ENCODE results near the gene PMPCB.
A peak's percentile ranks its signal among the peaks of the same experiment; 100 is the strongest.
"Not testable (repeated sequence)": the region's sequence is repeated elsewhere in the genome, so short reads cannot be mapped to it uniquely, and the experiment has no call there.

Gene PMPCB, protein sequence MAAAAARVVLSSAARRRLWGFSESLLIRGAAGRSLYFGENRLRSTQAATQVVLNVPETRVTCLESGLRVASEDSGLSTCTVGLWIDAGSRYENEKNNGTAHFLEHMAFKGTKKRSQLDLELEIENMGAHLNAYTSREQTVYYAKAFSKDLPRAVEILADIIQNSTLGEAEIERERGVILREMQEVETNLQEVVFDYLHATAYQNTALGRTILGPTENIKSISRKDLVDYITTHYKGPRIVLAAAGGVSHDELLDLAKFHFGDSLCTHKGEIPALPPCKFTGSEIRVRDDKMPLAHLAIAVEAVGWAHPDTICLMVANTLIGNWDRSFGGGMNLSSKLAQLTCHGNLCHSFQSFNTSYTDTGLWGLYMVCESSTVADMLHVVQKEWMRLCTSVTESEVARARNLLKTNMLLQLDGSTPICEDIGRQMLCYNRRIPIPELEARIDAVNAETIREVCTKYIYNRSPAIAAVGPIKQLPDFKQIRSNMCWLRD

DNA sequence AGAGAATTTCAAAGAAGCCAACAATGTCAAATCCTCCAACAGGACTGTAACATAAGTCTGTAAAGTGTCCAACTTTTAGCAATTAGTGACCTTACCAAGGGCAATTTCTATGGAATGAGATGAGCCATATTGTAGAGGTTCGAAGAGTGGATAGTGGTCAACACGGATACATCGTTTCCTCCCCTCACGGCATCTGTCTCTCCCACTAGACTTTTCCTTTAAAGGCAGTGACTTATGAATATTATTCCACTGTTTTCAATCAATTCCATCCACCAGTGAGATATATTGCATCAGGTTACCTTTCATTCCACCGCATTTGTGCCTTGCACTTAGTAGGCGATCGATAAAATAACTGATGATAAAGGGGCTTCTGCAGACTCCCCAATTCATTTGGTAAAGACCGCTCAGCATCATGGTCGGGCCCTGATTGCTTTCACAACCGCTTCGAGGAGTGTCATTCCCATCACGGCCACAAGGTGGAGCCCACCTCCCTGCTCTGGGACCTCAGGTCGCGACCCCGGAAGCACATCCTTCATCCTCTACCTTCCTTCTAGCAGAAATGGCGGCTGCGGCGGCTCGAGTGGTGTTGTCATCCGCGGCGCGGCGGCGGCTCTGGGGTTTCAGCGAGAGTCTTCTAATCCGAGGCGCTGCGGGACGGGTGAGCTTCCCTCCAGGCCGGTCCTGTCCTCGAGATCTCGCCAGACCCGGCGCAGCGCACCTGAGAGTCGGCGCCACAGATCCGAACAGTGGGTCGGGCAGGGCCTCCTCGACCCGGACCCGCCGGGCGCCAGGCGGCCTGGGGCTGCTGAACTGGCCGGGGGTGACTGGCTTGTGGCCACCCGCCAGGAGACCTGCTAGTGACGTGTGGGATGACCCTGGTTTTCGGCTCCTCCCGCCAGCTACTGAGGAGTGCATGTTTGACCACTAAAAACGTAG is at the start of gene PMPCB:
TSS of gene PMPCB (plus strand) at position 535 of the 936 bp plus-strand sequence. CDS start at position 560, 25 bp downstream.
- TF ChIP-seq, protein P1, sequence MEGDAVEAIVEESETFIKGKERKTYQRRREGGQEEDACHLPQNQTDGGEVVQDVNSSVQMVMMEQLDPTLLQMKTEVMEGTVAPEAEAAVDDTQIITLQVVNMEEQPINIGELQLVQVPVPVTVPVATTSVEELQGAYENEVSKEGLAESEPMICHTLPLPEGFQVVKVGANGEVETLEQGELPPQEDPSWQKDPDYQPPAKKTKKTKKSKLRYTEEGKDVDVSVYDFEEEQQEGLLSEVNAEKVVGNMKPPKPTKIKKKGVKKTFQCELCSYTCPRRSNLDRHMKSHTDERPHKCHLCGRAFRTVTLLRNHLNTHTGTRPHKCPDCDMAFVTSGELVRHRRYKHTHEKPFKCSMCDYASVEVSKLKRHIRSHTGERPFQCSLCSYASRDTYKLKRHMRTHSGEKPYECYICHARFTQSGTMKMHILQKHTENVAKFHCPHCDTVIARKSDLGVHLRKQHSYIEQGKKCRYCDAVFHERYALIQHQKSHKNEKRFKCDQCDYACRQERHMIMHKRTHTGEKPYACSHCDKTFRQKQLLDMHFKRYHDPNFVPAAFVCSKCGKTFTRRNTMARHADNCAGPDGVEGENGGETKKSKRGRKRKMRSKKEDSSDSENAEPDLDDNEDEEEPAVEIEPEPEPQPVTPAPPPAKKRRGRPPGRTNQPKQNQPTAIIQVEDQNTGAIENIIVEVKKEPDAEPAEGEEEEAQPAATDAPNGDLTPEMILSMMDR (IDR thresholded peaks at IDR 0.05; ENCODE audit: insufficient read depth, low read depth, low read length, missing control alignments), result peak; percentile 92
- peak within 1 kb of the TSS; percentile 78 for H3K4me3 ChIP-seq (ENCODE audit: low read depth, low read length)
- DNase-seq (ENCODE audit: low read depth), result peak; percentile 95

DNA sequence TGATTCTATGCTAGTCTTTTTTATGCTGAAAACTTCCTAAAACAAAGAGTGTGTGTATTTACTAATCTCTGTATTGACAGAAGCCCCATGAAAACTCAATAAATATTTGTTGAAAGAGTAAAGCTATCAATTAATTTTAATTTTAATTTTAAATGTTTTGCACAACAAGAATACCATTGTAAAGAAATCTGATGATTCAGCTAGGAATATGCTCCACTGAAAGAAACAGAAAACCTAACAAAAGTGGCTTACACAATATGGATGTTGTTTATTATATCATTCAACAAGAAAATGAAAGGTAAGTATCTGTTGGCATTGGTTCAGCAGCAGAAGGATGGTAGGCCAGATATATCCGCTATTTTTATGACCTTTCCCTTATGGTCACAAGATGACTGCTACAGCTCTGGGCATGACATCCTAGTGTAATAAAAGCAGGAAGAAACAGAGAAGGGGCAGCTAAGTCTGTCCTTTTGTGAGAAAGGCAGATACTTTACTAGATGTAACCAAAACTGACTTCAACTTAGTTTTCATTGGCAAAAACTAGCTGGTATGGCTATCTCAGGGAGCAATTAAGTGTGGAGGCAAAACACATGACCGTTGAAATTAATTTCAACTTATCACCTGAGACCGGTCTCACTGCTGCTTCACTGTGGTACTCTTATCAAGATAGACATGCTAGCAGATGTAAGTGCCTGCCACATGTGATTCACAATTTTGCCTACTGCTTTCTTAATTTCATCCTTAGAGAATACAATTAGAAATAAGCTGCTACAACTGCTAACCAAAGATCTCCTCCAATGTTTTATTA is 43.3 kb upstream of the PMPCB start:
- H3K4me3 ChIP-seq (ENCODE audit: low read depth, low read length); DNase-seq (ENCODE audit: low read depth): not testable (repeated sequence)

DNA sequence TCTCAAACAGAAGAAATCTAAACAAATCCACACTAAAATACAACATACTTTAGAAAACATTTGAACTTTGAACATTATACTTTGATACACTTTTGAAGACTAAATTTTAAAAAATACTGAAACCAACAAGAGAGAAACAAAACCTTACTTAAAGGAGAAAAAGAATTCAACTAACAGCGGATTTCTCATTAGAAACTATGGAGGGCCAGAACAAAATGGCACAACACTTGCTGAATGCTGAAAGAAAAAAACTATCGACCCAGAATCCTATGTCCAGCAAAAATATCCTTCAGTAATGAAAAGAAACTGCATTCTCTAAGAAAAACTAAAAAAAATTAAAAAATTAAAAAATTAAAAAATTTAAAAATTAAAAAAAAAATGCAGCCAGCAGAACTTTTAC is 33.2 kb upstream of the PMPCB start:
- not testable (repeated sequence) for DNase-seq (ENCODE audit: low read depth); H3K4me3 ChIP-seq (ENCODE audit: low read depth, low read length)

DNA sequence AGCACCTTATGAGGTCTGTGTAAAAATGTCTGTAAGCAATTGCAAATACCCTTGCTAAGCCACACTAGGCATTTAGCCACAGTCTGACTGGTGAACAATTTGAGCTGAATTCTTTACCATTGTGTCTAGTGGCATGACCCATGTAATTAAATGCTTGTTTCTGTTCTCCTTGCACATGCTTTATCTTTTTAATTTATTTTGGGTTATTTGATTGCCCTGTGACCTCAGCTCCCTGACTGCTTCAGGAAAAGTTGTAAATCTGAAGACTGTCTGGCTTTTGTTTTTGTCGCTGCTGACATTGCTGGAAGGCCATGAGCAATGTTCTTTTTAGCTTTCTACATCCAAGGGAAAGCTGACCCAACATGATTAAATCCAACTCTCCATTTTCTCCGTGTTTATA is 31.0 kb upstream of the PMPCB start:
- DNase-seq (ENCODE audit: low read depth); H3K4me3 ChIP-seq (ENCODE audit: low read depth, low read length): not testable (repeated sequence)

DNA sequence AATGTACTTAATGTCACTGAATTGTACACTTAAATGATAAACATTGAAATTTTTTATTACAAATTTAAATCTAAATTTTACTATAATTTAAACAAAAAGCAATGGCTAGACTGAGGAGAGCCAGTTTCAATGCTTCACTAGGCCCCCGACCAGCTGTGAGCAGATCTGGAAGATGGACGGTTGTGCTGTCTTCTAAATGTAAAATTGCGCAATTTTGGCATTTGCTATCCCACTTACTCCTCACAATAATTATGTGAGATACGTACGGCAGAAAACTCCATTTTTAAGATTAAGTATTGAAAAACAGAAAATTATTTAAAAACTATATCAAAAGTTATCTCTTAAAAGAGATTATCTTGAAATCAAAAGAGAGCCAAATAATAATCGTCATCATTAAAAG is 23.9 kb upstream of the PMPCB start:
- DNase-seq (ENCODE audit: low read depth); H3K4me3 ChIP-seq (ENCODE audit: low read depth, low read length): not testable (repeated sequence)

DNA sequence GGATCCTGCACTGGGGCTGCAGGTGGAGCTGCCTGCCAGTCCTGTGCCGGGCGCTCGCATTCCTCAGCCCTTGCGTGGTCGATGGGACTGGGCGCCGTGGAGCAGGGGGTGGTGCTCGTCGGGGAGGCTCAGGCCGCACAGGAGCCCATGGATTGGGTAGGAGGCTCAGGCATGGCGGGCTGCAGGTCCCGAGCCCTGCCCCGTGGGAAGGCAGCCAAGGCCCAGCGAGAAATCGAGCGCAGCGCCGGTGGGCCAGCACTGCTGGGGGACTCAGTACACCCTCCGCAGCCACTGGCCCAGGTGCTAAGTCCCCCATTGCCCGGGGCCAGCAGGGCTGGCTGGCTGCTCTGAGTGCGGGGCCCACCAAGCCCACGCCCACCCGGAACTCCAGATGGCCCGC is 22.4 kb upstream of the PMPCB start:
- not testable (repeated sequence) for DNase-seq (ENCODE audit: low read depth); H3K4me3 ChIP-seq (ENCODE audit: low read depth, low read length)

DNA sequence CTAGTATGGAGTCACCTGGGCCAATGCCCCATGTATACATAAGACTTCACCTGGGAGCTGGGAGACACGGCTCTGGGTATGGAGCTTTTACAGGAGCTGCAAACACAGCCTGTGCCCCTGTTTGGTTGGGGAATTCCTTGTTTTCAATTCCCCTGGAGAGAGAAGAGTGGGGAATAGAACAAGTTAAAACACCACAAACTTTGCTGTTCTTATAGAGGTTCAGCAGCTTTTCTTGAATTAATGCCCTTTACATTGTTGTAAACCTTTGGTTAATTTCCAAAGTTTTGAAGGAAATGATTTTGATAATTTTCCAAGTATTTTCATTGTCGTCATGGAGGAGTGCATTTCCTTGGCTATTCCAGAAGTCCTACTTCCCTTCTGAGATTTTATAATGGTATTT is 19.0 kb upstream of the PMPCB start:
- H3K4me3 ChIP-seq (ENCODE audit: low read depth, low read length); DNase-seq (ENCODE audit: low read depth): not testable (repeated sequence)

DNA sequence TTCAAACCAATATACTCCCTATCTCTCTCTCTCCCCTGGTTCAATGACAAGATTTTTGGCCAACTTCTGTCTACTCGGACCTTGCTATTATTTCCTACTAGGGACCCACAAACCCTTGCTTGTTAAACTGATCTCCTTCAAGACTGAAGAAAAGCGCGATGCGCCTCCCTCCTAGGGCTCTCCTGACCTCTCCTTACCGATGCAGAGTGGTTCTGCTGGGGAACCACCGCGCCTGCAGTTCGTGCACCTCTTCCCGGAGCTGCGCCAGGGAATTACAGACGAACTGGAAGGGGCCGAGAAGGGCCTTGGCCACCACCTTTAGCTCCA is 17.6 kb upstream of the PMPCB start:
- peak overlapping the region; percentile 77 for H3K4me3 ChIP-seq (ENCODE audit: low read depth, low read length)
- DNase-seq (ENCODE audit: low read depth), result peak; percentile 54

DNA sequence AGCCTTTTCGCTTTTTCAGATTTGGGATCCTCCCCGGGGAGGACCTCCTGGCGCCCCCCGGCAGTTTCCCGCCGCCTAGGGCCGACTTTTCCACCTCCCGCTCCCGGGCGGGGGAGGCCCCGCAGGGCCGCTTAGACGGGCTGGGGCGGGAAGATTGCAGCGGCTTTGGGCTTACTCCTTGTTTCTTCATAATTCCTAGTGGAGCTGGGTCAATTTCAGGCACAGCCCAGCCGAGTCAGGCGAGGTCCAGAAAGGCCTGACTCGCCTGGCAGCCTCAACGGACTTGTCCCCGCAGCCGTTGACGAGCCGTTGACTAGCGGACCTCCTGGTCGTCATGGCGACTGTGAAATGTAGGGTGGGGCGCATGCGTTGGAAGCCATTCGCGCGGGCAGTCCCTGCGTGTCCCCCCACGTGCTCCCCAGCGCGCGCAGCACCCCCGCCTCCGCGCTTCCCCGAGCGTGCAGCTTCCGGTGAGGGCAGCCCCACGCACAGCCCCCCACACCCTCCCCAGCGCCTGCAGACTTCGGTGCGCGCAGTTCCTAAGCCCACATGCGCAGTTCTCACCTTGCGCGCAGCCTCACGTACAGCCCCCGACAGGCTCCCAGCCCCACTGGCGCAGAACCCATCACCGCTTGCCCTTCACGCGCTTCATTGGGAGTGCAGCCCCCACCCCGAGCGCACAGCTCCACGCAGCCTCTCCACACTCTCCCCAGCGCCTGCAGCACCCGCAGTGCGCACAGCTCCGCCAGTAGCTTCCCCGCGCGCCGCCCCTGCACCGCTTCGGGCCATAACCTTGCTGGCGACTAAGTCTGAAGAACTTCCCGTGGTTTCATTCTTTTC is 17.1 kb upstream of the PMPCB start:
- H3K4me3 ChIP-seq (ENCODE audit: low read depth, low read length), result peak overlapping the region; percentile 77
- peak; percentile 93 for DNase-seq (ENCODE audit: low read depth)

DNA sequence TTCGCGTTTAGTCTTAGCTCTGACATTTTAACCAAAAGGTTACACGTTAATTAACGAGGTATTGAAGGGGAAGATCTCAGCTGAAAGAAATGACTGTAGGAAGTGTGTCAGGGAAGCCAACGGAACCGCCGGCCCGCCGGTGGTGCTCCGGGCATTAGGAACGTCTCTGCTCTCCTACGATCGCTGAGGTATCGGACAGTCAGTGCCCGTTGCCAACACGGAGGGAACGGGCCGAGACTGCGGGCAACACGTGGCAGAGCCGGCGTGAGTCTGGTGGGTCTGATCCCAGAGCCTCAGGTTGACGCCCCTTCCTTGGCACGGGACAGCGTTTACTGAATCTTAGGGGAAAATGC is 16.5 kb upstream of the PMPCB start:
- H3K4me3 ChIP-seq (ENCODE audit: low read depth, low read length), result peak overlapping the region; percentile 77
- DNase-seq (ENCODE audit: low read depth), result peak; percentile 5

DNA sequence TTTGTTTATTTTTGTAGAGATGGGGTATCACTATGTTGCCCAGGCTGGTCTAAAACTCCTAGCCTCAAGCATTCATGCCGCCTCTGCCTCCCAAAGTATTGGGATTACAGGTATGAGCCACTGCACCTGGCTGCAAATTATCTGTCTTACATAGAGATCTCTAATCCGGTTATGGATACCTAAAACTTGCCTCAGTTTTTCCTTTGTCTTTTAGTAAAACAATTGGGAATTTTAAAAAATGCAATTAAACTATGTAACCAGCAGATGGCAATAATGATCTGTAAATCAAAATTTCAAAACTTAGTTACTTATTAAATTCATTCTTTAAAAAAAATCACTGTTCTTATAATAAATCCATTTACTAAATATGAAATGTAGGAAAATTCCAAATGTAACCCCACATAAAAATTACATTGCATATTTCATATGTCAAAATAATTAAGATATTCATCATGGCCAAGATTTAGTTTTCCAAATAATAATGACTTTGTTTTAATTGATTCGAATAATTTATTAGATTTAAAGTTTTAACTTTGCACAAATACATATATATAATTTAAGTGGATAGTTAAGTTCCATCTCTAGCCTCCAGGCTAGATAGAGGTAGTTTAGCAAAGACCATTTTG is 14.3 kb upstream of the PMPCB start:
- H3K4me3 ChIP-seq (ENCODE audit: low read depth, low read length); DNase-seq (ENCODE audit: low read depth): not testable (repeated sequence)

All from GM12865 (cell line).